Stimulated activated CD4-positive, alpha-beta T cell treated with anti-CD3 and anti-CD28 coated beads, TNF-alpha, amount 100 ng/mL, for 1 hour (primary cell): ENCODE measurements around the gene HEY2.
"Not testable (repeated sequence)": the region's sequence is repeated elsewhere in the genome, so short reads cannot be mapped to it uniquely, and the experiment has no call there.

Source experiments
- DNase-seq, 3 donors: peaks; one replicate each; pipeline ENCODE4 v3.0.0-alpha.2; 2020; ENCODE audit warnings: low read depth in 3 of 3, low spot score in 1 of 3

HEY2 gene

DNA sequence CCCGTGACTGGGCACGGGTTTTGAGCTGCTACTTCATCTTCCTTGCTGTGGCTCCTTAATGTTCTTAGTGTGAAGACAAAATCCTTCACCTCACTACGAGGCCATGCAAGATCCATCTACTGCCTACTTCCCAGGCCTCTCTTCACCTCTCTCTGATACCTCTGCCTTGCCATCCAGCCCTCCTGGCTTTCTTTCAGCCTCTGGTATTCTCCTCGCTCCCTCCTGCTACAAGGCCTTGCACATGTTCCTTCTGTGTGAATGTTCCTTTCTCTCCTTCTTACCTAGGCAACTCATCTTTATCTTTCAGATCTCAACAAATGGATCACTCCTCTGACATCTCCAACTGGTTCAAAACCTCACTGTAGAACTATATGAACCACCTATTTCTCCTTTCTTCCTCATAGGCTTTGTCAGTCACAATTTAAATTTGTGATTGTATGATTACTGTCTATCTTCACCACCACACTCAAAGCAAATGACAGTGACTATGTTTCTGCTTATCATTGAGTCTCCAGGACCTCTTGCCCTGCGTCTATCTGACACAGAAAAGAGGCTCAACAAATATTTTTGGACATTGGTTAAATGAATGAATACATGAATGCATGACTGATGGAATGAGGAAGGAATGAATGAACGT lies 19.8 kb downstream of the HEY2 start:
- DNase-seq: no peak

- DNase-seq: no peak
Measured at GRCh38 chr6:125773387-125774341, 24.2 kb downstream of the HEY2 start.

- not testable (repeated sequence) for DNase-seq
Measured at GRCh38 chr6:125776107-125776826, 26.8 kb downstream of the HEY2 start.

DNA sequence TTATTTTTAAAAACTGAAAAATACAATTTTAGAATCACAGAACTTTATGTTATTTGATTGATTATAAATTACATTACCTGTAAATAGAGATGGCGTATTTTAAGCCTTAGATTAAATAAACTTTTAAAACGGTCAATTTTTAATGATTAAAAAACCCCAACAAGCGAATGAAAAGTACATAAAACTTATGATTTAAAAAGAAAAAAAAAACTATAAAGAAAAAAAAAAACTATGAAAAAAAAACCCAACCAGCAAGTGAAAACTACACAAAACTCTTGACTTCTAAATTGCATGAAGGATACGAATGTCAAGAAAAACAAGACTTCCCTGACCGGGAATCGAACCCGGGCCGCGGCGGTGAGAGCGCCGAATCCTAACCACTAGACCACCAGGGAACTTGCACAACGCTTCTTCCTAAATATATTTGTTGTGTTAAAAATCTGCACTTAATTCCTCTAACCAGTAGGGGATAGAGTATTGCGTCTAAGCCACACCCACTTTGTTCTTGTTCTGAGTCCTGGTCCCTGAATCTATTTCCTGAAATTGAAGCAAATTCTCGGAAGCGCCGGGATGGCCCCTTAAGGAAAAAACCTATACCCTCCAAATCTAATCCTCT lies 30.6 kb downstream of the HEY2 start:
- peak; percentile 61 to 85 (median 73) for DNase-seq

- DNase-seq: peak in 2 of 3 donors; percentile 30 to 40
Measured at GRCh38 chr6:125780540-125781313, 31.3 kb downstream of the HEY2 start.

GRCh38 chr6:125781314-125781868 lies 32.0 kb downstream of the HEY2 start:
- no peak for DNase-seq

GRCh38 chr6:125784365-125784764 lies 34.9 kb downstream of the HEY2 start:
- no peak for DNase-seq

DNA sequence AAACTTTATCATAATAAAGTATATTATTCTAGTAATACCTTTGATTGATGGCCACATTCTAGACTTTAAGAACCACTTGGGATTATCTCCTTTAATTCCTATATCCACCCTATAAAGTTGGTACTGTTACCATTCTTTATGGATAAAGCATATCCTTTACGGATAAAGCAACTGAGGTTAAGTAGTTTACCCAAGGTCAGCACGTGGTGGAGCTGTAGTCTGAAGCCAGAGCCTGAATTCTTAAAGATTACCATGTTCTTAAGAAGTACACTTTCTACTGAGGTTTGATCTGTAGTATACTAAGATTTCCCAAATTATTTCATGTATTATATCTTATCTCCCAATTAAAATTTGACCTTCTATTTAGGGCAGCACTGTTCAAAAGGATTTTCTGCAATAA lies 38.4 kb downstream of the HEY2 start:
- no peak for DNase-seq

DNA sequence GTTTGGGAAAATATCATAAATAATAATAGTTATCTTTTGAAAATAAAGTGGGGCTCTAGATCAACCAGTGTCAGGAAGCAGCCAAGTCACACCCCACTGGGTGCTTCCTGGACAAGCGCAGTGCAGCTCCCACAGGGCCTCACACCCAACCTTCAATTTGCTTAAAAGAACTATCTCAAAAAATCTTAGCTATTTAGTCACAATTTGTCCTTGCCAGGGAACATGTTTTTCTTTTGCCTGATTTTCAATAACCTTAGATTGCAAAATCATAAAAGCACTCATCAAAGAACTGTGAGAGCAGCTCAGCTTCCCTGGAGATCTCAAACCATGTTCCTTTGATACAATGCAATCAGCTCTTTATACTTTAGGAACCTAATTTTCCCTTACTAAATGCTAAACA lies 39.7 kb downstream of the HEY2 start:
- no peak for DNase-seq

- peak in 1 of 3 donors; percentile 2 for DNase-seq
Measured at GRCh38 chr6:125789576-125790357, 40.3 kb downstream of the HEY2 start.

GRCh38 chr6:125790358-125791150 lies 41.1 kb downstream of the HEY2 start, which contains the start of gene NCOA7:
NCOA7 (plus strand) TSS chr6:125790960; CDS start chr6:125815355, 24,395 bp downstream.
- peak; percentile 50 to 60 (median 58) for DNase-seq

DNA sequence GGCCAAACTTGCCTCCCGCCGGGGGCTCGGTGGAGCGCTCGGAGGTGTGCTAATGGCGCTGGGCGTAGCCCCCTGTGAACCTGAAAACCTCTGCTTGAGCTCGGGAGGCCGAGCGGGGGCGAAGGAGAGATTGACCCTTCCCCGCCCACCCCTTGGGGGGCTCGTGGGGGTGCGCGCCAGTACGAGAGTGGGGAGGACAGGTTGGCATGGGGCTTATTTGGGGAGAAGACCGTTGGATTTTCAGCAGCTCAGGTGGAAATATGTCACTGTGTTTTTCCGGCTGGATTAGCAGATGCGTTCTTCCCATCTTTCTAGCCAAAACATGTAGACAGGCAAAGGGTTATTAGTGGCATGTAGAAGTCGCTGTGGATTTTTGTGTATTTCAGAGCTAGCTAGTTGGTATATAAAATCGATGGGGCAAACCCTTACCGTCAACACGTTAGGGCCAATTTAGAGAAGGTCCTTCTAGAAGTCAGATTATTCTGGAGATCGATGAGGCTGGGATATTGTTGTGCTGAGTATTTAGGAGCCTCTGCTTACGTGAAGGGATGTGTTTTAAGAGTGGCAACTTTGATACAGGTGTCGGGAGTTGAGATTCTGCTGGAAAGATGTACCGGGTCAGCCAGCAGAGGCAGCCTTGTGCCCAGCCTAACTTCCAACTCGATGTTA lies 41.9 kb downstream of the HEY2 start:
- peak in 2 of 3 donors; percentile 9 to 16 for DNase-seq

DNA sequence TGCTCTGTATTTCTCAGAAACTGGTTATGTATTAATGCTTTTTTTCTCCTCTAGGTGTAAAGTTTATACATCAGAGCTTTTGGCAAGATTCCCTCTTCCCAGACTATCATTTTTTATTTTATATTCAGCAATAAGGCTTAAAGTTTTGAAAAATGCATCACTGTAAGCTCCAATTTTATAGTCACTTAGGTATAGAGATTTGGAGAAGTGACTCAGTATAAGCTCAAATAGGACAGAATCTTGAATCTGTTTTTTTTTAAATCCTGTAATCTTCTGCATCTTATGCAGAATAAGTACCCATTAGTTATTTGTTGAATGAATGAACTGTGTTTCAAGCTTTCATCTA lies 42.4 kb downstream of the HEY2 start:
- no peak for DNase-seq

DNA sequence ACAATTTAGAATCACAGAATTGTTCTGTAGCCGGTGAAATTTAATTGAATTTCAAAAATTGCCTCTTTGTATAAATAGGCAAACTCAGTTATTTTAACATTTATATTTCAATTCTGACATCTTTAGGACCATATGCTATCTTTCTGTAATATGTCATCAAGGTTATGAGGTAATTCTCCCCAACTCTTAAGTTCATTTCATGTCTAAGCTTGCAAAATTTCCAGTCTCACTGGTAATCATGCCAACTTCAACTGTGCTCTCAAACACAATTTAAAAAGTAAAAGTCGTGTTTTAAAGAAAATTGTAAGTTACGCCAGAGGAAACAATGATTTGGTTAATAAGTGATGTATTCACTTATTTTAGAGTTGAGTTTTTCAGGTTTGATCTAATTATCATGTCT lies 42.7 kb downstream of the HEY2 start:
- no peak for DNase-seq

DNA sequence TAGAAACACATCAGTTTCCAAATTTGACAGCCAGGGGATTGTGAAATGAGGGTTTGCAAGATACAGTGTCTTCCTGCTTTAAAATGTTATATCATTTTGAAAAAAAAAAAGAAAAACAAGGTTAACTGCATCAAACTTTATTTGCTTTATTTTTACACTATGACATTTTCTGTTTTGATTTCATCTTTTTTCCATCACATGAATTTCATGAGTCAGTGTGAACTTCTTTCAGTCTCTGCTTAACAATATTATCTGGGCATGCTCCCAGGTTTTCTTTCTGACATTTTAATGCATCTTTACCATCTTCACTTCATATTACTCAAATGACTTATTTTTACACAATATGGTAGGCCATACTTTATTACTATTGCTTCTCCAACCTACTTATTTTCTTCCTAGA lies 43.2 kb downstream of the HEY2 start:
- no peak for DNase-seq

- no peak for DNase-seq
Measured at GRCh38 chr6:125793280-125793679, 43.8 kb downstream of the HEY2 start.

DNA sequence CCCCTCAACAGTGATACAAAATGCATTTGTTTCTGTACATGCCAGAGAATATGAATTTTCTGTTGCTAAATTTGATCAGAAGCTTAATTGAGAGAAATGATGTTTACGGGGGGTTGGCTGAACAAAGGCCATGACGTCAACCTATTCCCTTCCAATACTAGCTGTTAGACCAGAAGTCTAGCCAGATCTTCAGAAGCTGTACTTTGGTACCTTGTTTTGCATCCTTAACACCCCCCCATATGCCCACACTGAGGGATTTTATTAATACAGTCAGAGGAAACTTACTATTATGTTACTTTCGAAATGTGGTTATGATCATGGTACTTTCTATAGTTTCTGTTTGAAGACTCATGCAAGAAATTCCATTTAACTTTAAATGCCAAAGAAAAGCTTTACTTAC lies 44.4 kb downstream of the HEY2 start:
- DNase-seq: no peak
